ENCODE measurements around the gene OTOS. TPM values are rescaled to one million over a fixed set of nuclear protein-coding genes. Genes with fewer than 3 reads are reported as not detected.

The OTOS gene
- total and polyA plus RNA-seq, 2 of the 13 experiments (the other 11 are each of a cell fraction or from before 2014, with no cell fraction given): not detected

DNA sequence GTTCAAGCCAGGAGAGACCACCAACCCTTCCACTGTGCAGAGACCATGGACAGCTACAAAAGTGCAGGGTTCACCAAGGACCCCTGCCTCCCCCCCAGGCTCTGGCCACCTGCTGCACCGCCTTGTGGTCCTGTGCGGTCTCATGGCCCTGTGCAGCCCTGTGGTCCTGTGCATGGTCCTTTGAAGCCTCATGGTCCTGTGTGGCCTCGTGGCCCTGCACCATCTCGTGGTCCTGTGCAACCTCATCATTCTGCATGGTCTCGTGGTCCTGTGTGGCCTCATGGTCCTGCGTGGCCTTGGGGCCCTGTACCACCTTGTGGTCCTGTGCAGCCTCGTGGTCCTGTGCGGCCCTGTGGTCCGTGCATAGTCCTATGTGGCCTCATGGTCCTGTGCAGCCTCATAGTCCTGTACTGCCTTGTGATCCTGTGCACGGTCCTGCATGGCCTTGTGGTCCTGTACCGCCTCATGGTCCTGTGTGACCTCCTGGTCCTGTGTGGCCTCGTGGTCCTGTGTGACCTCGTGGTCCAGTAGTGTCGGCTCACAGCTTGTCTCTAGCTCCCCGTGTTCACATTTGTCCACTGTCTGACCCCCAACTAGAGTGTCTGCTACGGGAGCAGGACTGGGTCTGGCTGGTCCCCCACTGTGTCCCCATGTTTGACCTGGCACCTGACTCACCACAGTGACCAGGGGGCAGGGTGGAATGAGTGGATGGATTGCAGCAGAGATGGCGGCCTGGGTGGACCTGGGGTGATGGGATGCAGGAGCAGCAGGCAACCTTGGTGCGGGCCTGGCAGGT, 20.0 kb upstream of the OTOS start:
- H3K4me2 ChIP-seq (ENCODE audit: low read depth, low read length): no peak overlapping the region
- H2AFZ ChIP-seq (ENCODE audit: low read length): no peak overlapping the region
- H3K27ac ChIP-seq (ENCODE audit: extremely low read length, insufficient read depth, low read length): no peak overlapping the region
- no peaks in the 10 kb centered on the region; the same call in 1 of the 2 replicates for H4K20me1 ChIP-seq (ENCODE audit: insufficient read depth, low read length)
- H3K9me3 ChIP-seq (ENCODE audit: low read length): no peaks in the 10 kb centered on the region
- no peak overlapping the region for H3K9ac ChIP-seq (ENCODE audit: insufficient read depth, low read depth, low read length)
- H3K27me3 ChIP-seq (ENCODE audit: control insufficient read depth in 1 of 2, insufficient read depth in 2 of 2, low read length in 2 of 2): peaks cover 2 to 44% of the 10 kb centered on the region in 2 experiments; a peak in 3 of 5 replicates
- ChIA-PET POLR2A (no interaction called here), CTCF (ENCODE audit: low intra/inter-chr PET ratio, low total read pairs) (no interaction called here)
- intact Hi-C loops (cut with micrococcal nuclease; ENCODE audit: unreplicated experiment) (no loop called here), in situ Hi-C loops (cut with HindIII; ENCODE audit: extremely low pct_ligation_motif_present, low pct_unique_long_range_greater_than_20kb) (no loop called here)
- H3K36me3 ChIP-seq (replicated peaks in 1 of 2; ENCODE audit: control insufficient read depth in 1 of 2, insufficient read depth in 2 of 2, low read length in 2 of 2): no peaks in the 10 kb centered on the region
- H3K79me2 ChIP-seq (ENCODE audit: insufficient read depth, low read length): no peaks in the 10 kb centered on the region
- DNase-seq (ENCODE audit: low spot score) (no peak), ATAC-seq (peak; percentile 43), FAIRE-seq (no peak)
- no peaks in the 10 kb centered on the region for H3K4me1 ChIP-seq (ENCODE audit: insufficient read depth, low read length)
- WGBS (ENCODE audit: low lambda C conversion rate): 27% methylated on average over 9 of the region's 18 CpGs
- no TSS peak for BruUV-seq (replicated peaks)
- no peak overlapping the region for H3K4me3 ChIP-seq (replicated peaks in 1 of 3; ENCODE audit: insufficient read depth in 1 of 3, low read depth in 2 of 3, low read length in 3 of 3)
- TF ChIP-seq, protein P1, sequence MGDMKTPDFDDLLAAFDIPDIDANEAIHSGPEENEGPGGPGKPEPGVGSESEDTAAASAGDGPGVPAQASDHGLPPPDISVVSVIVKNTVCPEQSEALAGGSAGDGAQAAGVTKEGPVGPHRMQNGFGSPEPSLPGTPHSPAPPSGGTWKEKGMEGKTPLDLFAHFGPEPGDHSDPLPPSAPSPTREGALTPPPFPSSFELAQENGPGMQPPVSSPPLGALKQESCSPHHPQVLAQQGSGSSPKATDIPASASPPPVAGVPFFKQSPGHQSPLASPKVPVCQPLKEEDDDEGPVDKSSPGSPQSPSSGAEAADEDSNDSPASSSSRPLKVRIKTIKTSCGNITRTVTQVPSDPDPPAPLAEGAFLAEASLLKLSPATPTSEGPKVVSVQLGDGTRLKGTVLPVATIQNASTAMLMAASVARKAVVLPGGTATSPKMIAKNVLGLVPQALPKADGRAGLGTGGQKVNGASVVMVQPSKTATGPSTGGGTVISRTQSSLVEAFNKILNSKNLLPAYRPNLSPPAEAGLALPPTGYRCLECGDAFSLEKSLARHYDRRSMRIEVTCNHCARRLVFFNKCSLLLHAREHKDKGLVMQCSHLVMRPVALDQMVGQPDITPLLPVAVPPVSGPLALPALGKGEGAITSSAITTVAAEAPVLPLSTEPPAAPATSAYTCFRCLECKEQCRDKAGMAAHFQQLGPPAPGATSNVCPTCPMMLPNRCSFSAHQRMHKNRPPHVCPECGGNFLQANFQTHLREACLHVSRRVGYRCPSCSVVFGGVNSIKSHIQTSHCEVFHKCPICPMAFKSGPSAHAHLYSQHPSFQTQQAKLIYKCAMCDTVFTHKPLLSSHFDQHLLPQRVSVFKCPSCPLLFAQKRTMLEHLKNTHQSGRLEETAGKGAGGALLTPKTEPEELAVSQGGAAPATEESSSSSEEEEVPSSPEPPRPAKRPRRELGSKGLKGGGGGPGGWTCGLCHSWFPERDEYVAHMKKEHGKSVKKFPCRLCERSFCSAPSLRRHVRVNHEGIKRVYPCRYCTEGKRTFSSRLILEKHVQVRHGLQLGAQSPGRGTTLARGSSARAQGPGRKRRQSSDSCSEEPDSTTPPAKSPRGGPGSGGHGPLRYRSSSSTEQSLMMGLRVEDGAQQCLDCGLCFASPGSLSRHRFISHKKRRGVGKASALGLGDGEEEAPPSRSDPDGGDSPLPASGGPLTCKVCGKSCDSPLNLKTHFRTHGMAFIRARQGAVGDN (CRISPR knock-in tag; IDR thresholded peaks at IDR 0.05): peak; percentile 19; the same call in 1 of the 2 replicates
- TF ChIP-seq, protein P2, sequence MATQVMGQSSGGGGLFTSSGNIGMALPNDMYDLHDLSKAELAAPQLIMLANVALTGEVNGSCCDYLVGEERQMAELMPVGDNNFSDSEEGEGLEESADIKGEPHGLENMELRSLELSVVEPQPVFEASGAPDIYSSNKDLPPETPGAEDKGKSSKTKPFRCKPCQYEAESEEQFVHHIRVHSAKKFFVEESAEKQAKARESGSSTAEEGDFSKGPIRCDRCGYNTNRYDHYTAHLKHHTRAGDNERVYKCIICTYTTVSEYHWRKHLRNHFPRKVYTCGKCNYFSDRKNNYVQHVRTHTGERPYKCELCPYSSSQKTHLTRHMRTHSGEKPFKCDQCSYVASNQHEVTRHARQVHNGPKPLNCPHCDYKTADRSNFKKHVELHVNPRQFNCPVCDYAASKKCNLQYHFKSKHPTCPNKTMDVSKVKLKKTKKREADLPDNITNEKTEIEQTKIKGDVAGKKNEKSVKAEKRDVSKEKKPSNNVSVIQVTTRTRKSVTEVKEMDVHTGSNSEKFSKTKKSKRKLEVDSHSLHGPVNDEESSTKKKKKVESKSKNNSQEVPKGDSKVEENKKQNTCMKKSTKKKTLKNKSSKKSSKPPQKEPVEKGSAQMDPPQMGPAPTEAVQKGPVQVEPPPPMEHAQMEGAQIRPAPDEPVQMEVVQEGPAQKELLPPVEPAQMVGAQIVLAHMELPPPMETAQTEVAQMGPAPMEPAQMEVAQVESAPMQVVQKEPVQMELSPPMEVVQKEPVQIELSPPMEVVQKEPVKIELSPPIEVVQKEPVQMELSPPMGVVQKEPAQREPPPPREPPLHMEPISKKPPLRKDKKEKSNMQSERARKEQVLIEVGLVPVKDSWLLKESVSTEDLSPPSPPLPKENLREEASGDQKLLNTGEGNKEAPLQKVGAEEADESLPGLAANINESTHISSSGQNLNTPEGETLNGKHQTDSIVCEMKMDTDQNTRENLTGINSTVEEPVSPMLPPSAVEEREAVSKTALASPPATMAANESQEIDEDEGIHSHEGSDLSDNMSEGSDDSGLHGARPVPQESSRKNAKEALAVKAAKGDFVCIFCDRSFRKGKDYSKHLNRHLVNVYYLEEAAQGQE (IDR thresholded peaks at IDR 0.05; ENCODE audit: borderline replicate concordance in 1 of 2, low read depth in 1 of 2, low read length in 2 of 2): peak in 1 of 2 experiments; percentile 23; a peak in 2 of 4 replicates
- TF ChIP-seq, protein P3, sequence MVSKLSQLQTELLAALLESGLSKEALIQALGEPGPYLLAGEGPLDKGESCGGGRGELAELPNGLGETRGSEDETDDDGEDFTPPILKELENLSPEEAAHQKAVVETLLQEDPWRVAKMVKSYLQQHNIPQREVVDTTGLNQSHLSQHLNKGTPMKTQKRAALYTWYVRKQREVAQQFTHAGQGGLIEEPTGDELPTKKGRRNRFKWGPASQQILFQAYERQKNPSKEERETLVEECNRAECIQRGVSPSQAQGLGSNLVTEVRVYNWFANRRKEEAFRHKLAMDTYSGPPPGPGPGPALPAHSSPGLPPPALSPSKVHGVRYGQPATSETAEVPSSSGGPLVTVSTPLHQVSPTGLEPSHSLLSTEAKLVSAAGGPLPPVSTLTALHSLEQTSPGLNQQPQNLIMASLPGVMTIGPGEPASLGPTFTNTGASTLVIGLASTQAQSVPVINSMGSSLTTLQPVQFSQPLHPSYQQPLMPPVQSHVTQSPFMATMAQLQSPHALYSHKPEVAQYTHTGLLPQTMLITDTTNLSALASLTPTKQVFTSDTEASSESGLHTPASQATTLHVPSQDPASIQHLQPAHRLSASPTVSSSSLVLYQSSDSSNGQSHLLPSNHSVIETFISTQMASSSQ (IDR thresholded peaks at IDR 0.05; ENCODE audit: low read depth): no peak
- TF ChIP-seq, protein P3 (CRISPR knock-in tag; IDR thresholded peaks at IDR 0.05; ENCODE audit: borderline replicate concordance): 0 out of 2 replicates have a peak, but pooled peaks have one; percentile 6
- TF ChIP-seq GABPB1 (CRISPR knock-in tag; IDR thresholded peaks at IDR 0.05): no peak
